ENCODE measurements around the gene ARHGEF16. TPM values are rescaled to one million over a fixed set of nuclear protein-coding genes. Genes with fewer than 3 reads are reported as not detected.
A peak's percentile ranks its signal among the peaks of the same experiment; 100 is the strongest.

The ARHGEF16 gene
- total RNA-seq, 1 donor from 2014 or later = 0.34 TPM

GRCh38 chr1:3463891-3464648, 9.6 kb downstream of the ARHGEF16 start:
- no peak overlapping the region for H3K4me3 Mint-ChIP-seq (ENCODE audit: unreplicated experiment)
- H3K4me1 Mint-ChIP-seq (ENCODE audit: low read depth, unreplicated experiment) = peaks cover 9% of the 10 kb centered on the region
- H3K27ac Mint-ChIP-seq (ENCODE audit: unreplicated experiment) = no peak overlapping the region
- TF ChIP-seq CTCF (IDR thresholded peaks at IDR 0.05; ENCODE audit: partially characterized antibody, unreplicated experiment) = no peak
- no peaks in the 10 kb centered on the region for H3K36me3 Mint-ChIP-seq (ENCODE audit: unreplicated experiment)
- DNase-seq = peak; percentile 29
- H3K27me3 Mint-ChIP-seq (ENCODE audit: unreplicated experiment) = peaks cover 4% of the 10 kb centered on the region
- H3K9me3 Mint-ChIP-seq (ENCODE audit: unreplicated experiment) = peaks cover 1% of the 10 kb centered on the region

- no peak overlapping the region for H3K4me3 Mint-ChIP-seq (ENCODE audit: unreplicated experiment)
- DNase-seq = no peak
- no peak for TF ChIP-seq CTCF (IDR thresholded peaks at IDR 0.05; ENCODE audit: partially characterized antibody, unreplicated experiment)
- H3K27ac Mint-ChIP-seq (ENCODE audit: unreplicated experiment) = no peak overlapping the region
- no peaks in the 10 kb centered on the region for H3K36me3 Mint-ChIP-seq (ENCODE audit: unreplicated experiment)
- H3K4me1 Mint-ChIP-seq (ENCODE audit: low read depth, unreplicated experiment) = peaks cover 7% of the 10 kb centered on the region
- peaks cover 1% of the 10 kb centered on the region for H3K9me3 Mint-ChIP-seq (ENCODE audit: unreplicated experiment)
- peaks cover 3% of the 10 kb centered on the region for H3K27me3 Mint-ChIP-seq (ENCODE audit: unreplicated experiment)
Measured at GRCh38 chr1:3464649-3465025, 10.2 kb downstream of the ARHGEF16 start.

- Mint-ChIP-seq H3K27me3 (ENCODE audit: unreplicated experiment) (peaks cover 2% of the 10 kb centered on the region), H3K4me3 (ENCODE audit: unreplicated experiment) (no peak overlapping the region), H3K4me1 (ENCODE audit: low read depth, unreplicated experiment) (peaks cover 5% of the 10 kb centered on the region), H3K9me3 (ENCODE audit: unreplicated experiment) (peaks cover 1% of the 10 kb centered on the region), H3K27ac (ENCODE audit: unreplicated experiment) (no peak overlapping the region), H3K36me3 (ENCODE audit: unreplicated experiment) (no peaks in the 10 kb centered on the region)
- peak; percentile 9 for DNase-seq
- no peak for TF ChIP-seq CTCF (IDR thresholded peaks at IDR 0.05; ENCODE audit: partially characterized antibody, unreplicated experiment)
Measured at GRCh38 chr1:3465091-3465934, 10.8 kb downstream of the ARHGEF16 start.

GRCh38 chr1:3465935-3466321, 11.5 kb downstream of the ARHGEF16 start:
- H3K4me3 Mint-ChIP-seq (ENCODE audit: unreplicated experiment) = no peak overlapping the region
- peaks cover 1% of the 10 kb centered on the region for H3K9me3 Mint-ChIP-seq (ENCODE audit: unreplicated experiment)
- H3K4me1 Mint-ChIP-seq (ENCODE audit: low read depth, unreplicated experiment) = peaks cover 8% of the 10 kb centered on the region
- H3K27ac Mint-ChIP-seq (ENCODE audit: unreplicated experiment) = no peak overlapping the region
- no peaks in the 10 kb centered on the region for H3K36me3 Mint-ChIP-seq (ENCODE audit: unreplicated experiment)
- H3K27me3 Mint-ChIP-seq (ENCODE audit: unreplicated experiment) = peaks cover 8% of the 10 kb centered on the region
- peak; percentile 19 for DNase-seq
- no peak for TF ChIP-seq CTCF (IDR thresholded peaks at IDR 0.05; ENCODE audit: partially characterized antibody, unreplicated experiment)
